Right cardiac atrium (tissue), 5 donors: ENCODE results near the gene FHIP2A. TPM values are rescaled to one million over a fixed set of nuclear protein-coding genes. Genes with fewer than 3 reads are reported as not detected.
"Not testable (repeated sequence)": the region's sequence is repeated elsewhere in the genome, so short reads cannot be mapped to it uniquely, and the experiment has no call there.

Source experiments
- ATAC-seq, 2 donors: fragments of 200-7000 bp; cut with Tn5 transposase; one replicate each; pipeline versions ENCODE4 v1.8.0 to v1.9.1; 2020; ENCODE audit warnings: moderate library complexity in 2 of 2, mild to moderate bottlenecking in 1 of 2
- DNase-seq, 3 donors: peaks; one replicate each; pipeline ENCODE4 v3.0.0-alpha.2; 2020
- H3K27ac ChIP-seq: one replicate; pipeline ENCODE4 v1.5.1; 2013; ENCODE audit warnings: mild to moderate bottlenecking, low read length, control low read depth, moderate library complexity
- H3K27me3 ChIP-seq: one replicate; pipeline ENCODE4 v1.6.1; 2013; ENCODE audit not compliant: control insufficient read depth, insufficient read depth
- H3K4me1 ChIP-seq: one replicate; pipeline ENCODE4 v1.6.1; 2013; ENCODE audit warnings: low read length; ENCODE audit not compliant: control insufficient read depth, insufficient read depth
- H3K4me3 ChIP-seq: one replicate; pipeline ENCODE4 v1.5.1; 2013; ENCODE audit warnings: low read length, control low read depth
- H3K9me3 ChIP-seq: one replicate; pipeline ENCODE4 v1.6.1; 2013; ENCODE audit warnings: low read length; ENCODE audit not compliant: control insufficient read depth
- WGBS: extraction: QIAGEN DNeasy Blood & Tissue Kit; methylation state at CpG from one replicate; pipeline ENCODE4 v1.1.7; 2013; 5-methylcytosine and 5-hydroxymethylcytosine counted together
- intact Hi-C, 4 donors: fragments of 100-400 bp; cut with DNase I; formaldehyde crosslinking; loops; one replicate each; pipeline versions ENCODE4 v1.11.0 to v1.14.0; 2022 to 2023
- polyA plus RNA-seq: library from polyadenylated mRNA; stranded (reverse); fragments of 200-250 nt; gene quantifications from one replicate; pipeline ENCODE4 v1.2.3, GENCODE V29; 2013
- total RNA-seq, 4 donors: library from RNA; stranded (reverse); fragmentation: NEBNext Ultra II Directional; extraction: Animal tissue kit (Norgen Biotek cat#: 25700); gene quantifications; one replicate each; pipeline ENCODE4 v1.2.1, GENCODE V29; 2021
- donor health status: healthy with polysubstance abuse.
- donor health status: DM: no; HTN: yes; CAD: no.
- donor health status: DM: no; HTN: no; CAD: no.
- donor health status: DM: no; HTN: yes; CAD: no; lungs with severe emphysema.
- donor health status: DM: yes; HTN: yes; CAD: no.

Gene FHIP2A
- total and polyA plus RNA-seq, 5 donors, result 7.3 to 30.2 (median 27.5) TPM

- intact Hi-C loops, result no loop called here
- Histone ChIP-seq H3K27me3 (no peaks in the 10 kb centered on the region), H3K4me3 (no peak overlapping the region), H3K27ac (no peak overlapping the region), H3K4me1 (no peaks in the 10 kb centered on the region), H3K9me3 (no peaks in the 10 kb centered on the region)
- over 99% methylated on average over 3 of the region's 3 CpGs for WGBS
- ATAC-seq (no peak), DNase-seq (no peak)
Measured at GRCh38 chr10:114837690-114838089, 16.1 kb downstream of the FHIP2A start.

DNA sequence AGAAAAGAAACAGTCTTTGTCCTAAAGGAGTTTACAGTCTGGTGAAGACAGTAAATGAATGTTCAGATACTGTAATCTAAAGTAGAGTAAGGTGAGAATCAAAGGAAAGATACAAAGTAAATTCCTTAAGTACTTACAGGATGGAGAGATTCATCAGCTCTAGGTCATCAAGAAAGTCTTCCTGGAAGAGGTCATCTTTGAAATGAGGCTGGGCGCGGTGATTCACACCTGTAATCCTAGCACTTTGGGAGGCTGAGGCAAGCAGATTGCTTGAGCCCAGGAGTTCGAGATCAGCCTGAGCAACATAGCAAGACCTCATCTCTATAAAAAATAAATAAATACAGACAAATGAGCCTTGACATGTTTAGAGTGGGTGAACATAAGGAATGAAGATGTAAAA is 18.3 kb downstream of the FHIP2A start:
- no peaks in the 10 kb centered on the region for H3K4me1 ChIP-seq
- H3K4me3 ChIP-seq, result no peak overlapping the region
- intact Hi-C loops, result no loop called here
- H3K9me3 ChIP-seq, result no peaks in the 10 kb centered on the region
- 98% methylated on average over 3 of the region's 3 CpGs for WGBS
- DNase-seq (no peak), ATAC-seq (no peak)
- no peak overlapping the region for H3K27ac ChIP-seq
- no peaks in the 10 kb centered on the region for H3K27me3 ChIP-seq

DNA sequence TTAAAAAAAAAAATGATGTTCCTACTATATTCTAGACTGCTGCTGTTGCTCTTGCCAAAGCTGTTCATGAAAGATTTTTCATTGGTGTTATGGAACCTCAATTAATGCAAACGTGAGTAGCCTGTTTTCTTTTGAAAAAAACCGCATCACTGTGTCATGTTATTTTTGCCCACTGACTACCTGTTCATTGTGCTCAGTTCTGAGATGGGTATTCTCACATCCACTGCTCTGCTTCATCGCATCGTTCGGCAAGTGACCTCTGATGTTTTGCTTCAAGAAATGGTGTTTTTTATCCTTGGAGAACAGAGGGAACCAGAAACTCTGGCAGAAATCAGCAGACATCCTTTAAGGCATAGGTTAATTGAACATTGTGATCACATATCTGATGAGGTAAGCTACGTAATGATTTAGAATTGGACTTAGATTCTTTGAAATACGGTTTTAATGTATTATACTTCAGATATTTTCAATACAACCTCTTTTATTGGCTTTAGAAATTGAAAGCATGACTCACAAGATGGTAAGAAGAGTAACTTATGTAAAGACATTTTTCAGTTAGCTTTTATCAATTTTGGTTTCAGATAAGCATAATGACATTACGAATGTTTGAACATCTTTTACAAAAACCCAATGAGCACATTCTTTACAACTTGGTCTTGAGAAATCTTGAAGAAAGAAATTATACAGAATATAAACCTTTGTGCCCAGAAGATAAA is 24.6 kb downstream of the FHIP2A start:
- intact Hi-C loops, result no loop called here
- Histone ChIP-seq H3K9me3 (no peaks in the 10 kb centered on the region), H3K27me3 (no peaks in the 10 kb centered on the region), H3K27ac (no peak overlapping the region), H3K4me1 (no peaks in the 10 kb centered on the region), H3K4me3 (no peak overlapping the region)
- DNase-seq, result no peak
- 84% methylated on average over 8 of the region's 8 CpGs for WGBS
- no peak for ATAC-seq

GRCh38 chr10:114847517-114847916 is 25.9 kb downstream of the FHIP2A start:
- ATAC-seq, intact Hi-C loops, H3K27ac ChIP-seq, H3K4me1 ChIP-seq, H3K27me3 ChIP-seq, H3K9me3 ChIP-seq, DNase-seq, H3K4me3 ChIP-seq: not testable (repeated sequence)
- 93% methylated on average over 10 of the region's 10 CpGs for WGBS

DNA sequence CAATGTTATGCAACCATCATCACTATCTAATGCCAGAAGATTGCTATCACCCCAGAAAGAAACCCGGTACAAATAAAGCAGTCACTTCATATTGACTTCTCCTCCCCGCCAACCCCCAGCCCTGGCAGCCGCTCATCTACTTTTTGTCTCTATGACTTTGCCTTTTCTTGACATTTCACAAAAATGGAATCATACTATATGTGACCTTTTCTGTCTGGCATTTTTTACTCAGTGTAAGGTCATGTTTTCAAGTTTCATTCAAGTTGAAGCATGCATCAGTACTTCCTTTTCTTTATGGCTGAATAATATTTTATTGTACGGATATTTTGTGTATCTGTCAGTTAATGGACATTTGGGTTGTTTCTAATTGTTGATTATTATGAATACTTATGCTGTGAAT is 28.1 kb downstream of the FHIP2A start:
- ATAC-seq, result no peak
- H3K27ac ChIP-seq, result no peak overlapping the region
- H3K4me3 ChIP-seq, result no peak overlapping the region
- H3K4me1 ChIP-seq, result peaks cover 1% of the 10 kb centered on the region
- no peaks in the 10 kb centered on the region for H3K9me3 ChIP-seq
- no peak for DNase-seq
- 98% methylated on average over 4 of the region's 4 CpGs for WGBS
- no peaks in the 10 kb centered on the region for H3K27me3 ChIP-seq
- intact Hi-C loops, result no loop called here

DNA sequence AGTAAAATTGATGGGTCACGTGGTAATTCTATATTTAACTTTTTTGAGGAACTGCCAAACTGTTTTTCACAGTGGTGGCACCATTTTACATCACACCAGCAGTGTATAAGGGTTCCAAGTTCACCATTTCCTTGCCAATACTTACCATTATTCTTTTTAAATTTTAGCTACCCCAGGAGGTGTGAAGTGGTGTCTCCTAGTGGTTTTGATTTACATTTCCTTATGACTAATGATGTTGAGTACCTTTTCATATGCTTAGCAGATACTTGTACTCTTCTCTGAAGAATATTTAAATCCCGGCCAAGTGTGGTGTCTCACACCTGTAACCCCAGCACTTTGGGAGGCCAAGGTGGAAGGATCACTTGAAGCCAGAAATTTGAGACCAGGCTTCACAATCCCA is 28.5 kb downstream of the FHIP2A start:
- intact Hi-C loops, result no loop called here
- 63% methylated on average over 2 of the region's 2 CpGs for WGBS
- no peak for ATAC-seq
- Histone ChIP-seq H3K27ac (no peak overlapping the region), H3K9me3 (no peaks in the 10 kb centered on the region), H3K27me3 (no peaks in the 10 kb centered on the region), H3K4me3 (no peak overlapping the region), H3K4me1 (peaks cover 1% of the 10 kb centered on the region)
- no peak for DNase-seq

- intact Hi-C loops, result no loop called here
- WGBS, result 97% methylated on average over 2 of the region's 2 CpGs
- Histone ChIP-seq H3K4me1 (peaks cover 1% of the 10 kb centered on the region), H3K9me3 (no peaks in the 10 kb centered on the region), H3K27me3 (no peaks in the 10 kb centered on the region), H3K27ac (no peak overlapping the region), H3K4me3 (no peak overlapping the region)
- DNase-seq, result no peak
- ATAC-seq, result no peak
Measured at GRCh38 chr10:114851336-114851735, 29.8 kb downstream of the FHIP2A start.

- no peak overlapping the region for H3K4me3 ChIP-seq
- DNase-seq (no peak), ATAC-seq (no peak)
- H3K4me1 ChIP-seq, result peaks cover 1% of the 10 kb centered on the region
- intact Hi-C loops, result no loop called here
- no peak overlapping the region for H3K27ac ChIP-seq
- H3K27me3 ChIP-seq, result no peaks in the 10 kb centered on the region
- H3K9me3 ChIP-seq, result no peaks in the 10 kb centered on the region
Measured at GRCh38 chr10:114852197-114852596, 30.6 kb downstream of the FHIP2A start.

DNA sequence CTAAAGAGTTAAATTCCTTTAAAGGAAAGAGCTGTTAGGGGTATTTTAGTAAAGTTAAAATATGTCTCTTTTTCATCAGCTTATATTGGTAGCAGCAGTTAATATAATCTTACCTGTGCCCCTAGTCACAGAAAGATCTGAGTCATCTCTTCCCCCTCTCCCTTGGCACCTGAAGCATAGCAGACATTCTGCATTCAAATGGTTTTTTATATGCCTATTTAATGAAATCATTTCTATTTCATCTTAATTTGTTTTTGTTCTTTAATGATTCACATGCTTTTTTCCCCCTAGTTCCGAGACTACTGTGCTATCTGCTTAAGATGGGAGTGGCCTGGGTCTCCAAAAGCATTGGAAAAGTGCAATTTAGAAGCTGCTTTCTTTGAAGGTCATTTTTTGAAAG is 33.3 kb downstream of the FHIP2A start:
- WGBS, result 81% methylated on average over 1 of the region's 1 CpG
- intact Hi-C loops, result no loop called here
- no peak overlapping the region for H3K4me3 ChIP-seq
- no peaks in the 10 kb centered on the region for H3K27me3 ChIP-seq
- peaks cover 1% of the 10 kb centered on the region for H3K4me1 ChIP-seq
- DNase-seq, result no peak
- H3K27ac ChIP-seq, result no peak overlapping the region
- no peak for ATAC-seq
- no peaks in the 10 kb centered on the region for H3K9me3 ChIP-seq

GRCh38 chr10:114855776-114856543 is 34.4 kb downstream of the FHIP2A start:
- DNase-seq (no peak), ATAC-seq (no peak)
- Histone ChIP-seq H3K27me3 (no peaks in the 10 kb centered on the region), H3K4me1 (peaks cover 1% of the 10 kb centered on the region), H3K4me3 (no peak overlapping the region), H3K9me3 (no peaks in the 10 kb centered on the region), H3K27ac (no peak overlapping the region)
- intact Hi-C loops, result no loop called here
- WGBS, result 72% methylated on average over 7 of the region's 7 CpGs

DNA sequence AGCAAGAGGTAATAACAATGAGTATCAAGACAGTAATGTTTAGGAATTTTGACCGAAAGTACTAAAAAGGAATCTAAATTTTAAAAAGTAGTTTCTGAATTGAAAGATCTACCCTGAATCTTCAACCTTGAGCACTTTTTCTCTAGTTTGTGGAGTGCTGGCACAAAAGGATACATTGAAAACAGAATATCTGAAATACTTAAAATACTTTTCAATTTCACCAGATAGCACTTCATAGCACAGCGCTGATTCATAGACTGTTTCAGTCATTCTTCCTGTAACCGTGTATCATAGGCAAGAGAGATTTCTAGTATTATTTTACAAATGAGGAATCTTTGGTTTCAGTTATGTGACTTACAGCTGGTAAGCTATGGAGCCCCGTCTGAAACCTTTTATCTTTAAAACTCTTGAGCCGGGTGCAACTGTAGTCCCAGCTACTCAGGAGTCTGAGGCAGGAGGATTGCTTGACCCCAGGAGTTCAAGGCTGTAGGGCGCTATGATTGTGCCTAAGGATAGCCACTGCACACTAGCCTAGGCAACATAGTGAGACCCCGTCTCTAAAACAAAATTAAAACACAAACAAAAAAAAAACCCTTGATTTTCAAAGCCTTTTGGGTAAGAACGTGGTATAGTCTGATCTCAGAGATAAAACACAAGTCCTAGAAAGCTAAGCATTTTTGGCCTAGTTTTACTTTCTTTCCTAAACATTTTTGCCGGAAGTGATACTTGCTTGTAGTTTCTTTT is 35.1 kb downstream of the FHIP2A start:
- no peaks in the 10 kb centered on the region for H3K9me3 ChIP-seq
- no peak overlapping the region for H3K27ac ChIP-seq
- no peaks in the 10 kb centered on the region for H3K27me3 ChIP-seq
- H3K4me1 ChIP-seq, result peaks cover 1% of the 10 kb centered on the region
- intact Hi-C loops, result no loop called here
- ATAC-seq (no peak), DNase-seq (no peak)
- 66% methylated on average over 9 of the region's 9 CpGs for WGBS
- H3K4me3 ChIP-seq, result no peak overlapping the region
